Aorta (tissue), 5 donors: ENCODE data around the gene AGTR1. TPM values are rescaled to one million over a fixed set of nuclear protein-coding genes. Genes with fewer than 3 reads are reported as not detected.

Experiments used
- ATAC-seq: fragments of 200-7000 bp; cut with Tn5 transposase; one replicate; pipeline ENCODE4 v1.9.1; 2022; ENCODE audit warnings: moderate library complexity; ENCODE audit not compliant: low FRiP score
- DNase-seq, 2 donors: peaks; one replicate each; pipeline ENCODE4 v3.0.0-alpha.2; 2020
- H3K27ac ChIP-seq, 2 donors: one replicate each; pipeline ENCODE4 v1.5.1; 2013; ENCODE audit warnings: low read length in 2 of 2, mild to moderate bottlenecking in 2 of 2, moderate library complexity in 2 of 2, control low read depth in 1 of 2, inconsistent platforms in 1 of 2, low read depth in 1 of 2
- H3K27me3 ChIP-seq, 2 donors: one replicate each; pipeline ENCODE4 v1.6.1; 2013; ENCODE audit warnings: control low read depth in 1 of 2, low read length in 1 of 2, mild to moderate bottlenecking in 1 of 2, moderate library complexity in 1 of 2; ENCODE audit not compliant: insufficient read depth in 2 of 2, control insufficient read depth in 1 of 2
- H3K36me3 ChIP-seq, 2 donors: one replicate each; pipeline ENCODE4 v1.6.1; 2013; ENCODE audit warnings: control low read depth in 1 of 2, low read length in 1 of 2, mild to moderate bottlenecking in 1 of 2; ENCODE audit not compliant: insufficient read depth in 2 of 2, control insufficient read depth in 1 of 2
- H3K4me1 ChIP-seq, 2 donors: one replicate each; pipeline ENCODE4 v1.6.1; 2013; ENCODE audit warnings: low read length in 2 of 2, control low read depth in 1 of 2, mild to moderate bottlenecking in 1 of 2, moderate library complexity in 1 of 2; ENCODE audit not compliant: insufficient read depth in 2 of 2, control insufficient read depth in 1 of 2
- H3K4me3 ChIP-seq, 2 donors: one replicate each; pipeline ENCODE4 v1.5.1; 2013; ENCODE audit warnings: low read length in 2 of 2, control low read depth in 1 of 2, mild to moderate bottlenecking in 1 of 2
- H3K9me3 ChIP-seq: one replicate; pipeline ENCODE4 v1.6.1; 2013; ENCODE audit warnings: mild to moderate bottlenecking, low read length; ENCODE audit not compliant: control insufficient read depth
- WGBS, 2 donors: extraction: QIAGEN DNeasy Blood & Tissue Kit; methylation state at CpG; one replicate each; pipeline ENCODE4 v1.1.7; 2013; 5-methylcytosine and 5-hydroxymethylcytosine counted together
- intact Hi-C, 2 donors: fragments of 100-400 bp; cut with DNase I; formaldehyde crosslinking; loops; one replicate each; pipeline versions ENCODE4 v1.14.2 to v1.15.0; 2022
- long read RNA-seq, 2 donors: library from polyadenylated mRNA; unstranded; transcript quantifications; one replicate each; pipeline ENCODE4 v2.0.0, GENCODE V29; 2020 to 2021
- polyA plus RNA-seq, 2 donors: library from polyadenylated mRNA; stranded (reverse); fragments of 200-250 nt; gene quantifications; one replicate each; pipeline ENCODE4 v1.2.3, GENCODE V29; 2013
- total RNA-seq, 2 donors: library from RNA; stranded (reverse); fragmentation: NEBNext Ultra II Directional; extraction: Animal tissue kit (Norgen Biotek cat#: 25700); gene quantifications; one replicate each; pipeline ENCODE4 v1.2.1, GENCODE V29; 2021
- donor health status: healthy with polysubstance abuse.
- donor health status: Bipolar disorder and iron deficiency.
- donor health status: DM: no; HTN: no; CAD: no.
- donor health status: DM: no; HTN: no; CAD: no.
- donor health status: DM: yes; HTN: yes; CAD: no.

Gene AGTR1
- total RNA-seq (1 to 10 TPM; 4.0 to 8.5 TPM), polyA plus RNA-seq (1 to 10 TPM in 1 of 2 donors, under 1 TPM in 1; 0.38 to 1.4 TPM)
- long read RNA-seq, donor 1: 0 reads
- long read RNA-seq, donor 2, partial matches to known transcripts: 0 of 3 reads
- long read RNA-seq, donor 2, other reads (novel, unspliced or antisense): 2 of 3 reads

DNA sequence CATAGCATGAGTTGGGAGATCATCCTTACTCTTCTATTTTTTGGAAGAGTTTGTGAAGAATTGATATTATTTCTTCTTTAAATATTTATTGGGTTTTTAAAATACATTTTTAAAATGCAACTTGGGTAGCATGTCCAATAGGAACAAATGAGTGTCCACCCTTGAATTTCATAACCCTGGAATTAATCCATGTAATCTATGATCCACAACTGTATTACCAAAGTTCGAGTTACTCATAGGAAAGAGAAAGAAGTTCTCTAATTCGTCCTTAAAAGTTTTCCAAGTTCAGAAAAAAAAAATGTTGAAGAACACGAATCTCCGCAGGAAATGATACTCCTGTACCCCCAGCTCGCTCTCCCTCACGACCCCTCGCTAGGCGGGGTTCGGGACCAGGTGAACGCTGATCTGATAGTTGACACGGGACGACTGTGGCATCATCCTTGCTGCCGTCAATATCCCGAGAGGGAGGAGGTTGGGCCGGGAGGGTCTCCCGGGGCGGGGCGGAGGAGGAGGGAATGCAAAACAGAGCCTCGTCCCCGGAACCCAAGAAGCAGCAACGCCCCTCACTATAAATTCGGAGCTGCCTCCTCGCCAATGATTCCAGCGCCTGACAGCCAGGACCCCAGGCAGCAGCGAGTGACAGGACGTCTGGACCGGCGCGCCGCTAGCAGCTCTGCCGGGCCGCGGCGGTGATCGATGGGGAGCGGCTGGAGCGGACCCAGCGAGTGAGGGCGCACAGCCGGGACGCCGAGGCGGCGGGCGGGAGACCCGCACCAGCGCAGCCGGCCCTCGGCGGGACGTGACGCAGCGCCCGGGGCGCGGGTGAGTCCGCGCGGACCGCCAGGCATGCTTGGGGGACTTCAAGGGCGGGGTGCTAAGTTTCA, at the start of gene AGTR1:
Gene AGTR1 (plus strand): TSS at position 598 of the 884 bp plus-strand sequence. CDS start 43,133 bp downstream, outside the sequence.
- WGBS, 2 donors: 1% methylated on average over 56 to 61 of the region's 61 CpGs
- Histone ChIP-seq H3K27ac (no peak within 1 kb of the TSS), H3K36me3 (no peaks in the 10 kb centered on the region), H3K27me3 (no peaks in the 10 kb centered on the region), H3K4me3 (peak within 1 kb of the TSS; percentile 78 to 84), H3K9me3 (no peaks in the 10 kb centered on the region), H3K4me1 (peaks cover 0 to 2% of the 10 kb centered on the region in 2 donors)
- intact Hi-C loops: no loop called here
- peak; percentile 92 for ATAC-seq
- DNase-seq: peak; percentile 69 to 82

DNA sequence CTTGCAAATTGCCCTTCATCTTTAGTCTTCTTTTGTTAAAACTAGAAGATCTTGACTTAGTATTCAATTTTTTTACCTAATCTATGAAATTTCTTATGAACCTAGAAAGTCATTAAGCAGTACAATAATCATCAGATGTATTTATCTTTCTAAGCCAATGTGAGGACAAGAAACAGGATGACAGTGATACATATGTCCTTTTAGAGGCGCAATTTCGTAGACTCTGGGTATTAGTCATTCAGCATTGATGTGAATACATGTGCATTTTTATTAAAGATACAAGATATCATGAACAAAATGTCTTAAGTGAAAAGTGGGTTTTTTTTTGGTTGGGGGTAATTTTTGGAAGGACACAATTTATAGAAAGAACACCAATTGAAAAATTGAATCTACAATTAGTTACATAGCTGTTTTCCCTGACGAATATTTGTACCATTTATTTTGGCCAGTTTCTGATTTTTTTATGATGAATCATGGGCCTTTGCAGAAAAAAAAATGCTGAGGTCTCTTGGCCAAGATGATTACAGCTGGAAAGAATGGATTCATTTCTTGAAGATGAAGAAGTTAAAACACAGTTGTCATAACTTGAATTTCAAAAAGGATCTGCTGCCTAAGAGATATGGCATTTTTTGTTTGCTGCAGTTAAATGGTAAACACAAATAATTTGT, 48.9 kb upstream of the AGTR1 start:
- Histone ChIP-seq H3K27me3 (no peaks in the 10 kb centered on the region), H3K4me1 (peaks cover 0 to 6% of the 10 kb centered on the region in 2 donors), H3K4me3 (no peak overlapping the region), H3K36me3 (no peaks in the 10 kb centered on the region), H3K9me3 (no peaks in the 10 kb centered on the region), H3K27ac (no peak overlapping the region)
- ATAC-seq (peak; percentile 52), DNase-seq (no peak)
- whole genome bisulfite sequencing, 2 donors: 24 to 33% methylated on average over 3 of the region's 3 CpGs
- intact Hi-C loops: loop anchor here in 1 of 2 donors (10.0 kb wide), 1 partner anchor 64 kb away; no protein-coding TSS in a partner anchor

DNA sequence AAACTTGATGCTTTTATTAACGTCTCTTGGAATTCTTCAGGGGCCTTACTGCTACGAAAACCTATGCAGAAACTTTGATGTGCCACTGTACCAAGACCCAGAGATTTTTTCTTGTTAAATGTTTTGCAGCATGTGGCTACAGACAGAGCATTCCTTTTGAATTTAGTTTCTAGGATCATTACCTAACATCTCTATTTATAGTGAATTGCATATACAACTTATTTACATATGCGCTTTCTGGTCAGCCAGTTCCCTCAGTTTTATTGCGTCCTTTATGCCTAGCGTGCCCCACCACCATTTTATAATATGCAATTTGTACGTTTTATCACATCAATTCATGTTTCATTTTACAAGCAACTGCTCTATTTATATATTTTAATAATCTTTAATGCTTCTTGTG, 46.2 kb upstream of the AGTR1 start:
- 71 to 74% methylated on average over 6 of the region's 6 CpGs for WGBS, 2 donors
- Histone ChIP-seq H3K36me3 (no peaks in the 10 kb centered on the region), H3K27ac (no peak overlapping the region), H3K9me3 (no peaks in the 10 kb centered on the region), H3K4me3 (no peak overlapping the region), H3K27me3 (no peaks in the 10 kb centered on the region), H3K4me1 (peaks cover 0 to 2% of the 10 kb centered on the region in 2 donors)
- DNase-seq (no peak), ATAC-seq (no peak)
- intact Hi-C loops: no loop called here

DNA sequence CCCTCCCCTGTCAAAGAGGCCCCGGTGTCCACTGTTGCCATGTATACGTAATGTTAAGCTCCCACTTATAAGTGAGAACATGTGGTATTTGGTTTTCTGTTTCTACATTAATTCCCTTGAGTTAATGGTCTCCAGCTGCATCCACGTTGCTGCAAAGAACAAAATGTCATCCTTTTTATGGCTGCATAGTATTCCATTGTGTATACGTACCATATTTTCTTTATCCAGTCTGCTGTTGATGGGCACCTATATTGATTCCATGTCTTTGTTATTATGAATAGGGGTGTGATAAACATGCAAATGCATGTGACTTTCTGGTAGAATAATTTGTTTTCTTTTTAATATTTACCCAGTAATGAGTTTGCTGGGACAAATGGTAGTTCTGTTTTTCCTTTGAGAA, 43.3 kb upstream of the AGTR1 start:
- no peak overlapping the region for H3K27ac ChIP-seq
- peaks cover 0 to under 1% of the 10 kb centered on the region in 2 donors for H3K4me1 ChIP-seq
- WGBS, 2 donors: 89 to 93% methylated on average over 4 of the region's 4 CpGs
- H3K36me3 ChIP-seq: no peaks in the 10 kb centered on the region
- ATAC-seq (no peak), DNase-seq (no peak)
- no peaks in the 10 kb centered on the region for H3K9me3 ChIP-seq
- H3K27me3 ChIP-seq: no peaks in the 10 kb centered on the region
- intact Hi-C loops: no loop called here
- H3K4me3 ChIP-seq: no peak overlapping the region

DNA sequence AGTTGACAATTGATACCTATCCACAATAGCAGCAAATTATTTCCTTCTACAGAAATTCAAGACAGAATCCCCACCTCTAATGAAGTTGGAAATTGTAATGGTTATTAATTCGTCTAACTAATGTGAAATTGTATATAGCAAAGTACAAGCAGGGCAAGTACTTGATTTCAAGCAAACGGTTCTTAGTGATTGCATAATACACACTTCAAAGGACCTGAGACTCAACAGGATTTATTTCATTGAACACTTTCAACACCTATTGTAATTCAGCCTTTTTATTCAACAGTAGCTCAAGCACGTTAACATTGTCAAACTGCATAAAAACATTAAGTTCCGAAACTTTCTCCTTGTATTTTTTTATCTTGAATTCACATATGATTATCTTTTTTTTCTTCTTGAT, 40.2 kb upstream of the AGTR1 start:
- no peak overlapping the region for H3K27ac ChIP-seq
- H3K9me3 ChIP-seq: no peaks in the 10 kb centered on the region
- WGBS, 2 donors: 83 to 88% methylated on average over 4 of the region's 4 CpGs
- ATAC-seq (no peak), DNase-seq (no peak)
- intact Hi-C loops: no loop called here
- H3K36me3 ChIP-seq: no peaks in the 10 kb centered on the region
- H3K27me3 ChIP-seq: no peaks in the 10 kb centered on the region
- no peak overlapping the region for H3K4me3 ChIP-seq
- no peaks in the 10 kb centered on the region for H3K4me1 ChIP-seq

DNA sequence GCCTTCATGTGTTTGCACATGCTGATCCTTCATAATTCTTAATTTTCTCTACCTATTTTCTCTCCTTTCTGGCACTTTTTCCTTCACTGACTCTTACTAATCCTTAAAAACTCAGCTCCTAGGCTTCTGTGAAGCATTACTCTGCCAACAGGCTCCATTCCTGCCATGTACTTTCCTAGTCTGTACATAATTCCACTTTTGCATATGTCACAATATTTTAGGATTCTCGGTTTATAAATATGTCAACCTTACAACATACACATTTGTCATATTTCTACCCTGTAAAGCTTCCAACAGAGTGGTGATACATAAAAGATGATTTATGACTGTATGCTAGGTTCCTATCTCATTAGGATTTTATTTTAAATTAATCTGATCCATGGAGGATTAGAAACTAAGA, 38.2 kb upstream of the AGTR1 start:
- Histone ChIP-seq H3K9me3 (no peaks in the 10 kb centered on the region), H3K27ac (no peak overlapping the region), H3K4me3 (no peak overlapping the region), H3K4me1 (no peaks in the 10 kb centered on the region), H3K27me3 (no peaks in the 10 kb centered on the region), H3K36me3 (no peaks in the 10 kb centered on the region)
- intact Hi-C loops: no loop called here
- ATAC-seq: no peak
- no peak for DNase-seq
- 78 to 86% methylated on average over 1 of the region's 1 CpG for WGBS, 2 donors

DNA sequence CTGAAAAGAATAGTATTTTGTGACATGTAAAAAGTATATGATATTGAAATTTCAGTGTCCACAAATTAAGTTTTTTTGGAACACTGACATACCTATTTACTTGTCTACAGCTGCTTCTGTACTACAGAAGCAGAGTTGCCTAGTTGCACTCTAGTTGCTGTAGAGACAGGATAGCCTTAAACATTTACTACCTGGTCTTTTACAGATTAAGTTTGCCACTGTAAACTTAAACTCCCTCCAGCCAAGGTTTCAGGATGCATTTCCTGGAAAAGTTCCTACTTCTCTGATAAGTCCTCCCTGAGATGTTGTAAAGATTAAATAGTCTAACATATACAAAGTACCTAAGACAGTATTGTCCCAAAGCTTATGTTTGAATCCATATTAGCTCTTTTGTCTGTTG, 17.4 kb upstream of the AGTR1 start:
- ATAC-seq (no peak), DNase-seq (no peak)
- Histone ChIP-seq H3K4me3 (no peak overlapping the region), H3K27me3 (no peaks in the 10 kb centered on the region), H3K9me3 (no peaks in the 10 kb centered on the region), H3K27ac (no peak overlapping the region), H3K4me1 (no peaks in the 10 kb centered on the region), H3K36me3 (no peaks in the 10 kb centered on the region)
- intact Hi-C loops: no loop called here

DNA sequence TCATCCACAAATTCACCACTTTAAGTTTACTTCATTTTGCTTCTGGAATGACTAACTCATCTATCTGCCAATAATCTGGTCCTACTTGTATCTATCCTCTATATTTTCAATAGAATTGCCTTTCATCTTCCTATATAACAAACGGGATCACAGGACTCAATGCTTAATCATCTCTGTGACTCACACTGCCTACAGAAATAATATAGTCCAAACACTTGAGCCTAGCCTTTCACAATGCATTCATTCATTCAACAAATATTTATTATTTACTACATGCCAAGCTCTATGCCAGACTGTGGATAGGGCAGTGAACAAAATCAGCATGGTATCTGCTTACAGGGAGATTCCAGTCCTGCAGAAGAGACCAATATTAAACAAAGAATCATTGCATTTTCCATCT, 16.6 kb upstream of the AGTR1 start:
- DNase-seq (no peak), ATAC-seq (no peak)
- H3K27me3 ChIP-seq: no peaks in the 10 kb centered on the region
- H3K27ac ChIP-seq: no peak overlapping the region
- H3K4me1 ChIP-seq: no peaks in the 10 kb centered on the region
- no peak overlapping the region for H3K4me3 ChIP-seq
- H3K9me3 ChIP-seq: no peaks in the 10 kb centered on the region
- intact Hi-C loops: no loop called here
- WGBS, 2 donors: 75 to 78% methylated on average over 1 of the region's 1 CpG
- no peaks in the 10 kb centered on the region for H3K36me3 ChIP-seq
